Mesothelial cell of epicardium (in vitro differentiated cells): Measurements from ENCODE around the gene DAO. TPM values are rescaled to one million over a fixed set of nuclear protein-coding genes. Genes with fewer than 3 reads are reported as not detected.

Experiments used
- DNase-seq, 2 experiments: peaks; one replicate each; pipeline ENCODE4 v3.0.0; 2021; ENCODE audit warnings: low spot score in 2 of 2; ENCODE audit not compliant: unreplicated experiment in 2 of 2
- H3K27ac Mint-ChIP-seq: 2 replicates; pipeline ENCODE4 v1.8.0; 2021; ENCODE audit warnings: mixed read lengths
- H3K27me3 Mint-ChIP-seq: 2 replicates; pipeline ENCODE4 v1.8.0; 2021; ENCODE audit warnings: low read depth, mixed read lengths
- H3K36me3 Mint-ChIP-seq: 2 replicates; pipeline ENCODE4 v1.8.0; 2021; ENCODE audit warnings: mixed read lengths
- H3K4me1 Mint-ChIP-seq: 2 replicates; pipeline ENCODE4 v1.8.0; 2021; ENCODE audit warnings: mixed read lengths
- H3K4me3 Mint-ChIP-seq: 2 replicates; pipeline ENCODE4 v1.8.0; 2021; ENCODE audit warnings: mild to moderate bottlenecking, moderate library complexity, mixed read lengths
- H3K9me3 Mint-ChIP-seq: 2 replicates; pipeline ENCODE4 v1.8.0; 2021; ENCODE audit warnings: mixed read lengths
- total RNA-seq: library from RNA; stranded (reverse); gene quantifications from 3 replicates; pipeline ENCODE4 v1.2.1, GENCODE V29; 2021
- TF ChIP-seq, protein P1 (sequence below): fragments of 200-600 bp; sonication (generic); IDR thresholded peaks from one replicate; pipeline ENCODE4 v1.5.0; 2021; ENCODE audit warnings: antibody characterized with exemption; ENCODE audit not compliant: unreplicated experiment

Gene DAO
- total RNA-seq, 1 donor from 2014 or later, result not detected

- Mint-ChIP-seq H3K27ac (peak overlapping the region; percentile 99), H3K4me3 (no peak overlapping the region), H3K27me3 (no peaks in the 10 kb centered on the region), H3K36me3 (peaks cover 28% of the 10 kb centered on the region), H3K9me3 (no peaks in the 10 kb centered on the region), H3K4me1 (peaks cover 33% of the 10 kb centered on the region)
- TF ChIP-seq, protein P1, sequence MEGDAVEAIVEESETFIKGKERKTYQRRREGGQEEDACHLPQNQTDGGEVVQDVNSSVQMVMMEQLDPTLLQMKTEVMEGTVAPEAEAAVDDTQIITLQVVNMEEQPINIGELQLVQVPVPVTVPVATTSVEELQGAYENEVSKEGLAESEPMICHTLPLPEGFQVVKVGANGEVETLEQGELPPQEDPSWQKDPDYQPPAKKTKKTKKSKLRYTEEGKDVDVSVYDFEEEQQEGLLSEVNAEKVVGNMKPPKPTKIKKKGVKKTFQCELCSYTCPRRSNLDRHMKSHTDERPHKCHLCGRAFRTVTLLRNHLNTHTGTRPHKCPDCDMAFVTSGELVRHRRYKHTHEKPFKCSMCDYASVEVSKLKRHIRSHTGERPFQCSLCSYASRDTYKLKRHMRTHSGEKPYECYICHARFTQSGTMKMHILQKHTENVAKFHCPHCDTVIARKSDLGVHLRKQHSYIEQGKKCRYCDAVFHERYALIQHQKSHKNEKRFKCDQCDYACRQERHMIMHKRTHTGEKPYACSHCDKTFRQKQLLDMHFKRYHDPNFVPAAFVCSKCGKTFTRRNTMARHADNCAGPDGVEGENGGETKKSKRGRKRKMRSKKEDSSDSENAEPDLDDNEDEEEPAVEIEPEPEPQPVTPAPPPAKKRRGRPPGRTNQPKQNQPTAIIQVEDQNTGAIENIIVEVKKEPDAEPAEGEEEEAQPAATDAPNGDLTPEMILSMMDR, result no peak
- DNase-seq, result no peak
Observed at GRCh38 chr12:108833757-108834472, 46.0 kb upstream of the DAO start.

DNA sequence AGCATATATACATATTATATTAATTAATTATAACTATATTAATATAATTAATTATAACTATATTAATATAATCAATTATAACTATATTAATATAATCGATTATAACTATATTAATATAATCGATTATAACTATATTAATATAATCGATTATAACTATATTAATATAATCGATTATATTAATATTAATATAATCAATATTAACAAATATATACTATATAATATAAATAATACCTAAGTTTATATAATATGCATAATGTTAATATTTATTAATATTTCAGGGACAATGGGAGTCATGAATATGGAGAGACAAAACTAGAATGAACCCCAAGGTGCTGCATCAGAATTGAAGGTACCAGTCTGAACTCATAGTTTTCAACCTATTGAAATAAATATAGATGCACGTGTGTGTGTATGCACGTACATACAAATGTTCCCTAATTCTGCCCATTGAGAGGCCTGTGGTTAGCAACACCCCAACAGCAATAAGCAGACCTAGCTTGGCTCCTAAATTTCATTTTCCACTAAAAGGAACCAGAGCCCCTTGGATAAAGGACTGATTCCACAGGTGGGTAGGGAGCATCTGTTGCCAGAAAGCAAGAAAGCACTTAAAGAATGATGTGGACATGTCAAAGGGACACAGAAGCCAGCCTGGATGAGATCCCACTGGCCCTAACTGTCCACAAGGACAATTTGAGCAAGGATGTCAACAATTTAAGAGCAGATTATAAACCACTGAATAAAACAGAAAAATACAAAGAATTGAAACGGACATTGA lies 43.8 kb upstream of the DAO start:
- H3K9me3 Mint-ChIP-seq, result no peaks in the 10 kb centered on the region
- H3K36me3 Mint-ChIP-seq, result peaks cover 20% of the 10 kb centered on the region
- H3K27me3 Mint-ChIP-seq, result no peaks in the 10 kb centered on the region
- H3K4me1 Mint-ChIP-seq, result peaks cover 49% of the 10 kb centered on the region
- TF ChIP-seq, protein P1, result no peak
- DNase-seq, result no peak
- H3K4me3 Mint-ChIP-seq, result no peak overlapping the region
- H3K27ac Mint-ChIP-seq, result peak overlapping the region; percentile 0

DNA sequence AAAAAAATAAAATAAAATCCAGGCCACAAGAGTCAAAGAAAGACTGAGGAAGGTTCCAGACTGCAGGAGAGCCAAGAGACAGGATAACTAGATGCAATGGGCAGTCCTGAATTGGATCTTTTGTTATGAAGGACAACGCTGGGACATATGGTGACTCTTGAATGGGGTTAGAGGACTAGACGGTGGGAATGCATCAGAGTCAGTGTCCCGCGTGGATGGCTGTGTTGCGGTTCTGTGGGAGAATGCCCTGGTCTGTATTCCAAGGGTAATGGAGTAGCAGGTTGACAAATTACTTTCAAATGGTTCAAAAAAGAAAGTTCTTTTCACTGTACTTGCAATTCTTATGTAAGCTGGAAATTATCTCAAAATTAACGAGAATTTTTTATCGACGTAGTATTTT lies 42.7 kb upstream of the DAO start:
- no peaks in the 10 kb centered on the region for H3K27me3 Mint-ChIP-seq

DNA sequence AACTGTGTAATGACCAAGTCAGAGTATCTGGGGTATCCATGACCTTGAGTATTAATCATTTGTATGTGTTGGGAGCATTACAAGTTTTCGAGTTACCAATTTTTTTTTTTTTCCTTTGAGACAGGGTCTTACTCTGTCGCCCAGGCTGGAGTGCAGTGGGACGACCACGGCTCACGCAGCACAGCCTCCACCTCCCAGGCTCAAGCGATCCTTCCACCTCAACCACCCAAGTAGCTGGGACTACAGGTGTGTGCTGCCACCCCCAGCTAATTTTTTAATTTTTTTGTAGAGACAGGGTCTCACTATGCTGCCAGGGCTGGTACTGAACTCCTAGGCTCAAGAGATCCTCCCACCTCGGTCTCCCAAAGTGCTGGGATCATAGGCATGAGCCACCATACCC lies 42.2 kb upstream of the DAO start:
- TF ChIP-seq, protein P1, result no peak
- H3K27ac Mint-ChIP-seq, result no peak overlapping the region
- peaks cover 18% of the 10 kb centered on the region for H3K36me3 Mint-ChIP-seq
- H3K9me3 Mint-ChIP-seq, result no peaks in the 10 kb centered on the region
- no peak for DNase-seq
- peaks cover 42% of the 10 kb centered on the region for H3K4me1 Mint-ChIP-seq
- H3K4me3 Mint-ChIP-seq, result no peak overlapping the region
- H3K27me3 Mint-ChIP-seq, result no peaks in the 10 kb centered on the region

More for the DNA sequence above, 42.7 kb upstream of the DAO start:
- no peak overlapping the region for H3K27ac Mint-ChIP-seq
- TF ChIP-seq, protein P1, result no peak
- H3K36me3 Mint-ChIP-seq, result peaks cover 16% of the 10 kb centered on the region
- no peak overlapping the region for H3K4me3 Mint-ChIP-seq
- no peaks in the 10 kb centered on the region for H3K9me3 Mint-ChIP-seq
- DNase-seq, result no peak
- peaks cover 47% of the 10 kb centered on the region for H3K4me1 Mint-ChIP-seq

DNA sequence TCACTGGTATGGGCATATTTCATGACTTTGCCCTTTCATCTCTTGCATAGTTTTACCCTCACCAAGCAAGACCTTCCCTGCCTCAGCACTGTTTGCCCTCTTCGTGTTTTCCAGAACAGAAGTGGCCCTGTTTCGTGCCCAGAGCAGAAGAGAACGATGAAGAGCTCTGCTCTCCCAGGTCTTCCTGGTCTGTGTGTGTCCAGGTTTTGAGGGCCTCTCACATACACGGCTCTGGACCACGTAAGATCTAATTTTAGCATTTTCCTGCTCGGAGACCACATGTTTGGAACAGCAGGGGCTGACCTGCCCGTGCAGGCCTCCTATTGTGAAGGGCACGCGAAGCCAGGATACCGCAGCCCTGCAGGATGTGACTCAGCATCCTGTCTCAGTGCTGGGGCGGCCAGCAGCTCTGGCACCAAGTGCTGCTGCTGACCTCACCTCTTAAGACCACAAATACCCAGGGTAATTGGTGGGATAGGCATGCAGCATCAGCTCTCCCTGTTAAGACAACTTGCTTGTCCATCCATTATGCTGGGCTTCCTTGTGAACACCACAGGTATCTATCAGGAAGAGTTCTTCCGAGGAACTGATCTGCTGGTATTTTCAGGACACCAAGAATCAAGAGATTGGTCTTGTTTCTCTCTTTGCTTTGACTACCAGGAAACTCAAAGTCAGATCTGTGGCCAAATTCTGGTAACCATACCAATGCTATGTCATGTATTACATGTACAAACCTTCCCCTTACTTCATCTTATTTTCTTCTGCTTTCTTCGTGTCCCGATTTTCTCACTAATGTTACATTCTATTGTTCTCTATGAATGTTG lies 41.5 kb upstream of the DAO start:
- H3K27ac Mint-ChIP-seq, result peak overlapping the region; percentile 91
- no peak for DNase-seq
- H3K36me3 Mint-ChIP-seq, result peaks cover 22% of the 10 kb centered on the region
- TF ChIP-seq, protein P1, result no peak
- H3K9me3 Mint-ChIP-seq, result no peaks in the 10 kb centered on the region
- no peaks in the 10 kb centered on the region for H3K27me3 Mint-ChIP-seq
- H3K4me1 Mint-ChIP-seq, result peaks cover 35% of the 10 kb centered on the region
- H3K4me3 Mint-ChIP-seq, result no peak overlapping the region
